T-helper 17 cell (primary cell): Measurements from ENCODE around the gene ENDOD1. TPM values are rescaled to one million over a fixed set of nuclear protein-coding genes. Genes with fewer than 3 reads are reported as not detected.

ENCODE experiments used
- ATAC-seq: fragments of 150-1000 bp; cut with Tn5 transposase; 2 replicates; pipeline ENCODE4 v1.10.0; 2021; ENCODE audit warnings: mild to moderate bottlenecking, moderate library complexity
- DNase-seq, 3 donors: peaks; one replicate each; pipeline versions ENCODE4 v3.0.0 to v3.0.0-alpha.2; 2020 to 2021
- H3K9me3 ChIP-seq: one replicate; pipeline ENCODE4 v1.7.0; 2013; ENCODE audit warnings: low read length, mild to moderate bottlenecking; ENCODE audit not compliant: control insufficient read depth, poor library complexity, severe bottlenecking
- H3K27ac Mint-ChIP-seq: one replicate; pipeline ENCODE4 v1.8.0; 2022; ENCODE audit warnings: mild to moderate bottlenecking, moderate library complexity, mixed read lengths
- H3K27me3 Mint-ChIP-seq: one replicate; pipeline ENCODE4 v1.8.0; 2022; ENCODE audit warnings: mixed read lengths
- H3K36me3 Mint-ChIP-seq: one replicate; pipeline ENCODE4 v1.8.0; 2022; ENCODE audit warnings: low read depth, mixed read lengths
- H3K4me1 Mint-ChIP-seq: one replicate; pipeline ENCODE4 v1.8.0; 2022; ENCODE audit warnings: mild to moderate bottlenecking, mixed read lengths
- H3K4me3 Mint-ChIP-seq: one replicate; pipeline ENCODE4 v1.8.0; 2022; ENCODE audit warnings: mild to moderate bottlenecking, moderate library complexity, mixed read lengths
- total RNA-seq, 4 donors: library from RNA in 2 of 4; stranded (reverse) in 2 of 4; gene quantifications; one replicate each; pipeline ENCODE4 v1.2.3 and lab custom pipeline; 2022 to 2026

The ENDOD1 gene
- total RNA-seq, 2 donors from 2014 or later: 7.3 to 22.5 TPM

GRCh38 chr11:95084509-95084908 lies 5.1 kb upstream of the ENDOD1 start:
- H3K4me3 Mint-ChIP-seq: no peak overlapping the region
- H3K36me3 Mint-ChIP-seq: no peaks in the 10 kb centered on the region
- H3K27ac Mint-ChIP-seq: no peak overlapping the region
- DNase-seq: no peak
- no peaks in the 10 kb centered on the region for H3K9me3 ChIP-seq
- no peaks in the 10 kb centered on the region for H3K27me3 Mint-ChIP-seq
- no peak for ATAC-seq
- peaks cover 14% of the 10 kb centered on the region for H3K4me1 Mint-ChIP-seq

GRCh38 chr11:95085117-95085816 lies 4.4 kb upstream of the ENDOD1 start:
- H3K27ac Mint-ChIP-seq: peak overlapping the region; percentile 27
- H3K4me3 Mint-ChIP-seq: no peak overlapping the region
- H3K27me3 Mint-ChIP-seq: no peaks in the 10 kb centered on the region

GRCh38 chr11:95086151-95086550 lies 3.5 kb upstream of the ENDOD1 start:
- Mint-ChIP-seq H3K27ac (peak overlapping the region; percentile 27), H3K27me3 (no peaks in the 10 kb centered on the region), H3K36me3 (no peaks in the 10 kb centered on the region), H3K4me1 (peaks cover 22% of the 10 kb centered on the region), H3K4me3 (no peak overlapping the region)
- ATAC-seq (no peak), DNase-seq (no peak)
- no peaks in the 10 kb centered on the region for H3K9me3 ChIP-seq

More at GRCh38 chr11:95085117-95085816, 4.4 kb upstream of the ENDOD1 start:
- Mint-ChIP-seq H3K36me3 (no peaks in the 10 kb centered on the region), H3K4me1 (peaks cover 15% of the 10 kb centered on the region)
- ATAC-seq (no peak), DNase-seq (no peak)
- H3K9me3 ChIP-seq: no peaks in the 10 kb centered on the region

- no peaks in the 10 kb centered on the region for H3K27me3 Mint-ChIP-seq
- no peak overlapping the region for H3K4me3 Mint-ChIP-seq
- H3K9me3 ChIP-seq: no peaks in the 10 kb centered on the region
- DNase-seq (no peak), ATAC-seq (no peak)
- H3K4me1 Mint-ChIP-seq: peaks cover 31% of the 10 kb centered on the region
- no peaks in the 10 kb centered on the region for H3K36me3 Mint-ChIP-seq
- no peak overlapping the region for H3K27ac Mint-ChIP-seq
These were observed 2.6 kb upstream of the ENDOD1 start for GRCh38 chr11:95086836-95087570.

GRCh38 chr11:95088946-95089619 lies 563 bp upstream of the ENDOD1 start:
- Mint-ChIP-seq H3K27ac (peak overlapping the region; percentile 96), H3K36me3 (peaks cover 6% of the 10 kb centered on the region), H3K4me3 (peak overlapping the region; percentile 95), H3K27me3 (no peaks in the 10 kb centered on the region), H3K4me1 (peaks cover 44% of the 10 kb centered on the region)
- no peak for DNase-seq
- no peaks in the 10 kb centered on the region for H3K9me3 ChIP-seq
- peak; percentile 67 for ATAC-seq

DNA sequence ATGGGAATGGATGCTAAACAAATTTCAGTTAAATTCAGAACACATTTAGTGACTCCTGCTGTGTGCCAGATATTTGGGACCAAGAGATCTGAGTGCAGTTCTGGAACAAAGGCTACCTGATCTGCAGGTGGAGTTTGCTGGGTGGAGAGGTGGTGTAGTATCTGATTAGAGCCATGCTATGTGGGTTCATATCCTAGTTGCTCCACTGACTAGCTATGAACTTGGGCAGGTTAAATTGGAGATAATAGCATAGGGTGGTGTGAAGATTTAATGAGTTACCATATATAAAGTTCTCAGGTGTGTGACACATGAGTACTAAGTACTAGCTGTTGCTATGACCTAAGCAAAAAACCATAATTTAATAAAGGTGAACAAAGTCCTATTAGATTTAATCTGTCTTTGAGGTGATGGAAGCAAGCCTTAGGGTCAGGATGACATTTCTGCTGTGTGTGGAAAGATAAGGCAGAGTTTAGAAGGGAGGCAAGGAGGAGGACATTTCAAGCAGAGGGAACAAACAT lies 2.1 kb downstream of the ENDOD1 start:
- Mint-ChIP-seq H3K4me1 (peaks cover 50% of the 10 kb centered on the region), H3K27me3 (no peaks in the 10 kb centered on the region)
- ATAC-seq: no peak

GRCh38 chr11:95092549-95093324 lies 3.1 kb downstream of the ENDOD1 start:
- DNase-seq (no peak), ATAC-seq (no peak)
- Mint-ChIP-seq H3K4me1 (peaks cover 55% of the 10 kb centered on the region), H3K36me3 (peaks cover 8% of the 10 kb centered on the region), H3K4me3 (peak overlapping the region; percentile 95), H3K27ac (peak overlapping the region; percentile 69), H3K27me3 (no peaks in the 10 kb centered on the region)
- H3K9me3 ChIP-seq: no peaks in the 10 kb centered on the region

More for the DNA sequence above, 2.1 kb downstream of the ENDOD1 start:
- H3K9me3 ChIP-seq: no peaks in the 10 kb centered on the region
- peaks cover 6% of the 10 kb centered on the region for H3K36me3 Mint-ChIP-seq
- no peak overlapping the region for H3K27ac Mint-ChIP-seq
- DNase-seq: no peak
- peak overlapping the region; percentile 95 for H3K4me3 Mint-ChIP-seq

DNA sequence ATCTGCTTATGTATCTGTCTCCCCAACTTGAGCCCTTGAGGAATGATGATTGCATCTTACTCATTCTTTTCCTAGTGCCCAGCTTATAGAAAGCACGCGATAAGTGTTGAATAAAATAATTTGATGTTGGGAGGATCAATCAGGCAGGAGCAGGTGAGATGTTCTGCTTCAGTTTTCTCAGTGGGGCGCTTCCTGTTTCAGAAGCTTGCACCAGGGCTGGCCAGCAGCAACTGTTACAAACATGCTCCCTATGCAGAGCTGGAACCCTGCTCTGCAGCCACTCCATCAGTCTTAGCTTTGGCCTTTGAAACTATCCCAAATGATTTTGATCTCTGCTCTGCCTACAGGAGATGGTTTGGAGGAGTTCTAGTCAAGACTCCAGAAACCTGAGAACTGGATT lies 3.9 kb downstream of the ENDOD1 start:
- DNase-seq (no peak), ATAC-seq (no peak)
- H3K4me3 Mint-ChIP-seq: no peak overlapping the region
- H3K36me3 Mint-ChIP-seq: peaks cover 8% of the 10 kb centered on the region
- H3K27ac Mint-ChIP-seq: peak overlapping the region; percentile 69
- H3K9me3 ChIP-seq: no peaks in the 10 kb centered on the region
- H3K27me3 Mint-ChIP-seq: no peaks in the 10 kb centered on the region
- H3K4me1 Mint-ChIP-seq: peaks cover 56% of the 10 kb centered on the region

- H3K4me1 Mint-ChIP-seq: peaks cover 42% of the 10 kb centered on the region
These were observed 6.4 kb downstream of the ENDOD1 start for GRCh38 chr11:95095858-95096587.

DNA sequence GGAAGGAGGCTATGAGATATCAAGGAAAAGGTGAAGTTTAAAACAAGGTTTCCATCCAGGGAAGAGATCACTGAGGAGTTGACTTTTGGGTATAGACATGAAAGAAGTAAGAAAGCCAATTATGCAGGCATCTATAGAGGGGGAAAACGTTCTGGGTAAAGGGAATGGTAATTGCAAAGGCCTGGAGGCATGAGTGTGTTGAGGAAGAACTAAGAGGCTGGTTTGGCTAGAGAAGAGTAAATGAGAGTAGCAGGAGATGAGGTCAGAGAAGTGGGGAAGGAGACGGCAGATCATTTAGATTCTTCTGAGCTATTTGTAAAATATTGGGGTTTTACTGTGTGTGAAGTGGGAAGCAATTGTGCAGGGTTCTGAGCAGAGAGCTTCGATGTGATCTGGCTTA lies 7.6 kb downstream of the ENDOD1 start:
- Mint-ChIP-seq H3K36me3 (peaks cover 8% of the 10 kb centered on the region), H3K27me3 (no peaks in the 10 kb centered on the region), H3K4me1 (peaks cover 33% of the 10 kb centered on the region), H3K27ac (no peak overlapping the region), H3K4me3 (no peak overlapping the region)
- ATAC-seq (no peak), DNase-seq (no peak)
- no peaks in the 10 kb centered on the region for H3K9me3 ChIP-seq

More at GRCh38 chr11:95095858-95096587, 6.4 kb downstream of the ENDOD1 start:
- Mint-ChIP-seq H3K4me3 (no peak overlapping the region), H3K27me3 (no peaks in the 10 kb centered on the region), H3K27ac (no peak overlapping the region), H3K36me3 (peaks cover 8% of the 10 kb centered on the region)
- H3K9me3 ChIP-seq: no peaks in the 10 kb centered on the region
- DNase-seq: no peak
- ATAC-seq: peak; percentile 54

DNA sequence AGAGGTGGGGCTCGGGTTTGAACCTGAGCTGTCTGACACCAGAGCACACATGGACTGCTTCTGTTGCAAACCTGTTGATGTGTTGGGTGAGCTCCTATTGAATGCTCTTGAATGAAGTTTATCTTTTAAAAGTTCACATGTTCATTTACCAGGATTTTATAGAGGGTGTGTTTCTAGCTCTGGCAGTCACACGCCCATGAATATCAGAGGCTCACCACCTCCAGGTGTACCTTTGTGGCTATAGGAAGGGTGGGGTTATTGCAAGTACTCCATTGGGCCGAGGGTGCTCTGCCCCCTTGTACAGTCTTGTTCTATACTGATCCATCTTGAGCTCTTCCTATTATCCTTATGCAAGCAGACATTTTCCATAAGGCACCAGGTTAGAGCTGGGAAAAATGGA lies 9.2 kb downstream of the ENDOD1 start:
- ATAC-seq (no peak), DNase-seq (no peak)
- no peak overlapping the region for H3K4me3 Mint-ChIP-seq
- no peak overlapping the region for H3K27ac Mint-ChIP-seq
- peaks cover 2% of the 10 kb centered on the region for H3K36me3 Mint-ChIP-seq
- H3K4me1 Mint-ChIP-seq: peaks cover 22% of the 10 kb centered on the region
- no peaks in the 10 kb centered on the region for H3K9me3 ChIP-seq
- H3K27me3 Mint-ChIP-seq: no peaks in the 10 kb centered on the region

- ATAC-seq: no peak
- no peaks in the 10 kb centered on the region for H3K27me3 Mint-ChIP-seq
- H3K4me3 Mint-ChIP-seq: no peak overlapping the region
- H3K4me1 Mint-ChIP-seq: peaks cover 16% of the 10 kb centered on the region
- peaks cover 2% of the 10 kb centered on the region for H3K36me3 Mint-ChIP-seq
- DNase-seq: no peak
- H3K9me3 ChIP-seq: no peaks in the 10 kb centered on the region
- H3K27ac Mint-ChIP-seq: no peak overlapping the region
These were observed 10.6 kb downstream of the ENDOD1 start for GRCh38 chr11:95100191-95100648.
